Hepatocyte (in vitro differentiated cells): ENCODE results near the gene C20orf204. TPM values are rescaled to one million over a fixed set of nuclear protein-coding genes. Genes with fewer than 3 reads are reported as not detected.

Source experiments
- DNase-seq: peaks from one replicate; pipeline ENCODE4 v3.0.0-alpha.2; 2016; ENCODE audit warnings: low spot score
- H2AFZ ChIP-seq: fragments of 200-600 bp; sonication (generic); 2 replicates; pipeline ENCODE4 v1.6.0; 2016; ENCODE audit warnings: antibody characterized with exemption, mild to moderate bottlenecking
- H3K27ac ChIP-seq: fragments of 200-600 bp; sonication (generic); 2 replicates; pipeline ENCODE4 v1.5.1; 2016; ENCODE audit warnings: mild to moderate bottlenecking
- H3K27me3 ChIP-seq: fragments of 200-600 bp; sonication (generic); 2 replicates; pipeline ENCODE4 v1.6.1; 2016
- H3K36me3 ChIP-seq: fragments of 200-600 bp; sonication (generic); replicated peaks from 2 replicates; pipeline ENCODE4 v1.5.1; 2016; ENCODE audit warnings: low read depth; ENCODE audit not compliant: insufficient read depth
- H3K4me1 ChIP-seq: fragments of 200-600 bp; sonication (generic); 2 replicates; pipeline ENCODE4 v1.5.1; 2016; ENCODE audit warnings: mild to moderate bottlenecking, moderate library complexity; ENCODE audit not compliant: insufficient read depth
- H3K4me2 ChIP-seq: fragments of 200-600 bp; sonication (generic); 2 replicates; pipeline ENCODE4 v1.6.0; 2016
- H3K4me3 ChIP-seq: fragments of 200-600 bp; sonication (generic); 2 replicates; pipeline ENCODE4 v1.5.1; 2016; ENCODE audit warnings: mild to moderate bottlenecking
- H3K79me2 ChIP-seq: fragments of 200-600 bp; sonication (generic); 2 replicates; pipeline ENCODE4 v1.6.0; 2017; ENCODE audit warnings: mild to moderate bottlenecking
- H3K9me2 ChIP-seq: fragments of 200-600 bp; sonication (generic); replicated peaks from 2 replicates; pipeline ENCODE4 v1.6.0; 2017; ENCODE audit warnings: mild to moderate bottlenecking; ENCODE audit not compliant: insufficient read depth
- H3K9me3 ChIP-seq: fragments of 200-600 bp; sonication (generic); 2 replicates; pipeline ENCODE4 v1.5.1; 2016; ENCODE audit warnings: low read depth, mild to moderate bottlenecking
- H4K20me1 ChIP-seq: fragments of 200-600 bp; sonication (generic); 2 replicates; pipeline ENCODE4 v1.6.0; 2016; ENCODE audit warnings: mild to moderate bottlenecking; ENCODE audit not compliant: insufficient read depth, poor library complexity, severe bottlenecking
- EZH2 ChIP-seq: fragments of 200-600 bp; sonication (generic); IDR thresholded peaks from 2 replicates; pipeline ENCODE4 v1.6.1; 2016; ENCODE audit warnings: antibody characterized with exemption, mild to moderate bottlenecking, borderline replicate concordance
- EZH2phosphoT487 ChIP-seq: fragments of 200-600 bp; sonication (generic); IDR thresholded peaks from one replicate; pipeline ENCODE4 v1.6.1; 2018; ENCODE audit warnings: antibody characterized with exemption, mild to moderate bottlenecking, low read depth, moderate library complexity; ENCODE audit not compliant: unreplicated experiment, severe bottlenecking
- WGBS: methylation state at CpG from one replicate; pipeline ENCODE4 v1.1.6; 2016; ENCODE audit warnings: low lambda C conversion rate; ENCODE audit errors: missing lambda C conversion rate; 5-methylcytosine and 5-hydroxymethylcytosine counted together
- polyA plus RNA-seq: library from polyadenylated mRNA; unstranded; fragments of >200 nt; fragmentation: Nextera tagmentation; extraction: Ambion mirVana; gene quantifications from 2 replicates; pipeline ENCODE4 v1.2.1, GENCODE V29; 2016
- total RNA-seq: library from RNA; depleted of rRNA; stranded (reverse); fragments of >200 nt; gene quantifications from 2 replicates; pipeline ENCODE4 v1.2.3, GENCODE V29; 2014
- TF ChIP-seq, protein P1 (sequence below): fragments of 200-600 bp; sonication (generic); IDR thresholded peaks from 2 replicates; pipeline ENCODE4 v1.5.1; 2016; ENCODE audit warnings: antibody characterized with exemption, mild to moderate bottlenecking; ENCODE audit not compliant: poor library complexity

Gene C20orf204
- total and polyA plus RNA-seq, 2 experiments from 2014 or later = 0.57 to 1.7 TPM

DNA sequence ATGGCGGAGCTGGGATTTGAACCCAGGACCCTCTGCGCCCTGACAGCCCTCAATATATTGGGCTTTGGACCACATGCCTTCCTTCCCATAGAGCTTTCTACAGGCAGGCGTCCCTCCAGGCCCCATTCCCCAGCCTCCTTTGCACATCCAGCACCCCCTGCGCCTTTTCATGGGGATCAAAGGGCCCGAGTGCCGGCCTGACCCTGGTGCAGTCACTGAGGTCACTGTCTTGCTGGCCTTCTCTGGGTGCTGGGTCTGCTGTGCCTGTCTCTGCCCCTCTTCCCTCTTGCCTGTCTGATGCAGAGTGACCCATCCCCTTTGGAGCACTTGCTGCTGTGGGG, 45.6 kb downstream of the C20orf204 start:
- WGBS = 98% methylated on average over 6 of the region's 6 CpGs
- H3K9me3 ChIP-seq = no peaks in the 10 kb centered on the region
- H3K4me2 ChIP-seq = no peak overlapping the region
- DNase-seq = no peak
- H3K27me3 ChIP-seq = peaks cover 38% of the 10 kb centered on the region
- no peaks in the 10 kb centered on the region for H4K20me1 ChIP-seq
- no peak overlapping the region for H3K4me3 ChIP-seq
- no peak overlapping the region for H3K27ac ChIP-seq
- no peaks in the 10 kb centered on the region for H3K79me2 ChIP-seq
- H3K4me1 ChIP-seq = peaks cover 19% of the 10 kb centered on the region
- TF ChIP-seq EZH2phosphoT487 = no peak
- TF ChIP-seq, protein P1, sequence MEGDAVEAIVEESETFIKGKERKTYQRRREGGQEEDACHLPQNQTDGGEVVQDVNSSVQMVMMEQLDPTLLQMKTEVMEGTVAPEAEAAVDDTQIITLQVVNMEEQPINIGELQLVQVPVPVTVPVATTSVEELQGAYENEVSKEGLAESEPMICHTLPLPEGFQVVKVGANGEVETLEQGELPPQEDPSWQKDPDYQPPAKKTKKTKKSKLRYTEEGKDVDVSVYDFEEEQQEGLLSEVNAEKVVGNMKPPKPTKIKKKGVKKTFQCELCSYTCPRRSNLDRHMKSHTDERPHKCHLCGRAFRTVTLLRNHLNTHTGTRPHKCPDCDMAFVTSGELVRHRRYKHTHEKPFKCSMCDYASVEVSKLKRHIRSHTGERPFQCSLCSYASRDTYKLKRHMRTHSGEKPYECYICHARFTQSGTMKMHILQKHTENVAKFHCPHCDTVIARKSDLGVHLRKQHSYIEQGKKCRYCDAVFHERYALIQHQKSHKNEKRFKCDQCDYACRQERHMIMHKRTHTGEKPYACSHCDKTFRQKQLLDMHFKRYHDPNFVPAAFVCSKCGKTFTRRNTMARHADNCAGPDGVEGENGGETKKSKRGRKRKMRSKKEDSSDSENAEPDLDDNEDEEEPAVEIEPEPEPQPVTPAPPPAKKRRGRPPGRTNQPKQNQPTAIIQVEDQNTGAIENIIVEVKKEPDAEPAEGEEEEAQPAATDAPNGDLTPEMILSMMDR = no peak
- no peak for TF ChIP-seq EZH2
- H3K36me3 ChIP-seq = no peaks in the 10 kb centered on the region
- H2AFZ ChIP-seq = no peak overlapping the region
- no peaks in the 10 kb centered on the region for H3K9me2 ChIP-seq

DNA sequence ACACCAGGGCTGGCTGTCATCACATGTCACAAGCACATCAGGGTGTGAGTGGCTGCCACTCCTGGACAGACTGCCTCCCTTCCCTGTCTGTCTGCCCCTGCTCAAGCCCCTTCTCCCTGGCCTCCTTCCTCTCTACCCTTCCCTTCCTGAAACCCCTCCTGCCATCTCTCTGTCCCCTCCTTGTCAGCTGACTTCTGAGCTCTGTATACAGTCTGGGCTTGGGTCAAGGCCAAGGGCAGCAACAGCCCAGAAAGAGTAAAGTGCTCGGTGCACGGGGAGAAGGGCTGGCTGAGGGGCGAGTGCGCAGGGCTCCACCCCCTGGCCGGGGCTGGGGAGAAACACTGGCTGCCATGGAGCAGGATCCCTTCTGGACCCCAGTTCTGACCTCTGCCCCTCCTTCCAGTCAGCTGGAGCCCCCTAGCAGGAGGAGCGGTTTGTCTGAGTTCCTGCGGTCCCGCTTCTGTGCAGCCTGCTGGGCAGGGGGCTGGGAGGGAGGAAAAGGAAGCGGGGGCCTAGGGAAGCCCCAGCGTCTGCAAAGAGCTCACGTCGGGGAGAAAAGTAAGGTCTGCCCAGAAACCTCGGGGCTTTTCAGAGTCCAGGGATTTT, 46.2 kb downstream of the C20orf204 start:
- peaks cover 19% of the 10 kb centered on the region for H3K4me1 ChIP-seq
- H3K79me2 ChIP-seq = no peaks in the 10 kb centered on the region
- H3K27ac ChIP-seq = no peak overlapping the region
- H3K9me3 ChIP-seq = no peaks in the 10 kb centered on the region
- TF ChIP-seq, protein P1 = no peak
- TF ChIP-seq EZH2phosphoT487 (no peak), EZH2 (no peak)
- 36% methylated on average over 8 of the region's 13 CpGs for WGBS
- H3K9me2 ChIP-seq = no peaks in the 10 kb centered on the region
- H2AFZ ChIP-seq = no peak overlapping the region
- no peaks in the 10 kb centered on the region for H4K20me1 ChIP-seq
- H3K36me3 ChIP-seq = no peaks in the 10 kb centered on the region
- no peak for DNase-seq
- no peak overlapping the region for H3K4me2 ChIP-seq
- H3K4me3 ChIP-seq = no peak overlapping the region
- H3K27me3 ChIP-seq = peaks cover 38% of the 10 kb centered on the region

DNA sequence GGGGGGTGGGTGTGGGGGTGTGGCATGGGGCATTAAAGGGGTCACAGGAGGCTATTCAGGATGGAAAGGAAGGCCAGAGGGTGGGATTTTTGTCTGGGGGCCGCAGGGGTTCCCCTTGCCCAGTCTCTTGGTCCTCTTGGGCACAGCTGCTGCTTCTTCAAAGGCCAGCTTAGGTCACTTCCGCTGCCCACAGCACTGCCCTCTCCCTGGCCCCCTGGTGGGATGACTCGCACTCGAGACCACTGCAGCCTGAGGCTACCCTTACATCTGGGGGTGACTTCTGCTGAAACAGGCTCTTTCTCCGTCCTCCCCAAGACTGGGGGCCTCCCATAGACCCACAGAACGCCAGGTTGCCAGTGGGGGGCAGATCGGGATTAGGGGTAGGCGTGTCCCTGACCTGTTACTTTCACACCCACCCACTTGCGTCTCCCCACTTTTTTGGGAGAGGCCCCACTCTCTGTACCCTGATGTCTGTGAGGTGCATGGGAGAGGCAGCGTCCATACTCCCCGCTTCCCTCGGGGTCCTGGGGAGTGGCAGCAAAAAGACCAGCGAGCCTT, 46.9 kb downstream of the C20orf204 start:
- 31% methylated on average over 10 of the region's 13 CpGs for WGBS
- H3K27ac ChIP-seq = no peak overlapping the region

More for the DNA sequence above, 46.9 kb downstream of the C20orf204 start:
- Histone ChIP-seq H3K9me2 (no peaks in the 10 kb centered on the region), H3K79me2 (no peaks in the 10 kb centered on the region), H3K4me1 (peaks cover 19% of the 10 kb centered on the region), H2AFZ (no peak overlapping the region), H3K9me3 (no peaks in the 10 kb centered on the region), H3K27me3 (peaks cover 38% of the 10 kb centered on the region), H3K4me3 (peak overlapping the region; percentile 61), H4K20me1 (no peaks in the 10 kb centered on the region), H3K36me3 (no peaks in the 10 kb centered on the region), H3K4me2 (peak overlapping the region; percentile 99)
- TF ChIP-seq EZH2phosphoT487 (no peak), EZH2 (no peak)
- TF ChIP-seq, protein P1 = no peak
- no peak for DNase-seq
